HG03342 (cell line): ENCODE data around the gene ADGRV1.
"Not testable (repeated sequence)": the region's sequence is repeated elsewhere in the genome, so short reads cannot be mapped to it uniquely, and the experiment has no call there.

Experiments
- ATAC-seq: cut with Tn5 transposase; IDR thresholded peaks from one replicate; pipeline ENCODE4 v1.9.1; 2021; ENCODE audit warnings: mild to moderate bottlenecking, moderate library complexity; ENCODE audit not compliant: unreplicated experiment

Gene ADGRV1

DNA sequence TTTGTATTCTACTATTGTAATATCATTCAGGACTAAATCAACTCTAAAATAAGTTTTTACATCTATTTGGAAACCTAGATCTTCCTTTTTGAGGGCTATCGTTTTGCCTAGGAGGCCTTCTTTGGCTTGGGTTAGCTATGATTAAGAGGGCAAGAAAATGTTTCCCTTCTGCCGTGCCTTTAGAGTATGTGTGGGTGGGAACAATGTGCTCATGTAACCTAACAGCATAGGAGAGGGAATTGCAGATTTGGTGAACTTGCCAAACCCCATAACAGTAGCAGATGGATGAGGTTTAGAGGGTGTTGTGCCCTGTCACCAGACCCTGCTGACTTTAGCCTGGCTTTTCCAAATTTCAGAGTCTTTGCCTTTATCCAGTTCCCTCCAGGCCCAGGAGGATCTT lies 339.0 kb downstream of the ADGRV1 start:
- ATAC-seq: no peak

DNA sequence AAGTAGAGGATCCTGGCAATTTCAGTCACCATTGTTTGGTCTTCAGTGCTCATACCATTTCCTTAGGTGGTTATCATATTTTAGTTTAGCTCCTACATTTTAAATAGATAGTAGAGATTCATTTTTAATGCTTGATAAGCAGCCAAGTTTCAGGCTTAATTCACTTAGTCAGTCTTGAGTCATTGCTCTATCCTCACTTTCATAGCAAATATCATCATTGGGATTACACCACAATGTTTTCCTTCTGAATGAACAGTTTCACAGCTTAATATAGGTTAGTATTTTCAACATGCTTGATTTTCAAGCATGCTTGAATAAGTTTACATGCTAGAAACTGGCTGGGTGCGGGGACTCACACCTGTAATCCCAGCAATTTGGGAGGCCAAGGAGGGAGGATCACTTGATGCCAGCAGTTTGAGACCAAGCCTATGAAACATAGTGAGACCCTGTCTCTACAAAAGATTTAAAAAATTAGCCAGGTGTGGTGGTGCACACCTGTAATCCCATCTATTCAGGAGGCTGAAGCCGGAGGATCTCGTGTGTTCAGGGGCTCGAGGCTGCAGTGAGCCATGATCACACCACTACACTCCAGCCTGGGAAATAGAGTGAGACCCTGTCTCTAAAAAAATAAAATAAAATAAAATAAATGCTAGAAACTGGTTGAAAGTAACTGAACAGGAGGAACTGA lies 339.9 kb downstream of the ADGRV1 start:
- ATAC-seq: no peak

DNA sequence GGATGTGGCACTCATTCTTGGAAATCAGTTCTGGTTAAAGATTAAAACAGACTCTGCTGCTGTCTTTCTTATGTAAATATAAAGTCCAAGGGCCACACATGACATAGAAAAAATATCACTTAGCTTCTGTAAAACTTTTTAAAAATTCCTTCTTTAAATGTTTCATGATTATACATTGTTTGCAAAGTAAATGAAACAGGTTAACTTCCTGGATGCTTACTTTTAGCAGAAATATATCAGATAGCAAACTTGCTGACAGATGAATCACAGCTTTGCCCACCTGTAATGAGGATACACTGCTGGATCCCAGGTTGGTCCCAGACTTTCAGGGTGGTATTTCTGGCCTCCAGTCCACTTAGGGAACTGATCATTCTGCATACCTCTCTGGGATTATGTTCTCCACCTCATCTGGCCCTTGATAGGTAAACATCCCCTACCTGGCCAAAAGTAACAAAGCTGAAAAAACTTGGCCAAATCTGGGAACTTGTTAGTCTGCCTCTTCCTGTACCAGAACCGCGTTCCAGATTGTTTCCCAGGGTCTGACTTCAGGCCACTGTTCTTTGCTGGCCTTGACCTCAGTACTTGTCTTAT lies 340.5 kb downstream of the ADGRV1 start:
- ATAC-seq: no peak

DNA sequence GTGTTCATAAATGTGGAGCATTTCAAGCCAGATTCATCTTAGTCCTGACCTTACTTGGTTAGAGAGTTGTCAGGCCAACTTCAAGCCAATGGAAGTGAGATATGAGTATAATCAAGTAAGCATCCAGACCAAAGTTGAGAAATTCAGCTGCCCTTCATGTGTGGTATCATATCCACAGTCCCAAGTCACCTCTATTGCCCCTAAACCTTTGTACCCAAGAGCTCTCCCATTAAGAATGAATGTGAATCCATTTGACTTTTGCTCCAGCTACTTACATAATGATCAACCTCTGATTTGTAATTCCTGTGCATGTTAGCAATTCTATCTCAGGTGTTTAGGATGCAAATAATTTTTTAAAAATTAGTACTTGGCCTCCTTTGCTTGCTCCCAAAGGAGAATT lies 342.7 kb downstream of the ADGRV1 start:
- no peak for ATAC-seq

DNA sequence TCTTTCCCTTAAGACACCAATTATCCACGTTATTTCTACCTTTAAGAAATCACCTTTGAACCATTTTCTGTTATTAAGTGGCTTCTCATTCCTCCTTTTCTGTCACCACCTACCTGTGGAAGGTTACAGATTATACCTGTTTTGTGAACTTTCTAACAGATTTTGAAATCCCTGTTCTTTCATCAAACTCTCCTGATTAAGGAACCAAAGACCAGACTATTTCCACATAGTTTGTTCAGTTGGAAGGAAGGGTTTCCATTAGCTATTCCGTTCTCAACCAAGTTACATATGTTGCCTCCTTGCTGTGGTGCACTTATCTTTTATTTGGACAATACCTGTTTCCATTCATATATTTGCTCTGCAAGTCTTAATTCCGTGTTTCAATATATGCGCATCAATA lies 343.6 kb downstream of the ADGRV1 start:
- no peak for ATAC-seq

DNA sequence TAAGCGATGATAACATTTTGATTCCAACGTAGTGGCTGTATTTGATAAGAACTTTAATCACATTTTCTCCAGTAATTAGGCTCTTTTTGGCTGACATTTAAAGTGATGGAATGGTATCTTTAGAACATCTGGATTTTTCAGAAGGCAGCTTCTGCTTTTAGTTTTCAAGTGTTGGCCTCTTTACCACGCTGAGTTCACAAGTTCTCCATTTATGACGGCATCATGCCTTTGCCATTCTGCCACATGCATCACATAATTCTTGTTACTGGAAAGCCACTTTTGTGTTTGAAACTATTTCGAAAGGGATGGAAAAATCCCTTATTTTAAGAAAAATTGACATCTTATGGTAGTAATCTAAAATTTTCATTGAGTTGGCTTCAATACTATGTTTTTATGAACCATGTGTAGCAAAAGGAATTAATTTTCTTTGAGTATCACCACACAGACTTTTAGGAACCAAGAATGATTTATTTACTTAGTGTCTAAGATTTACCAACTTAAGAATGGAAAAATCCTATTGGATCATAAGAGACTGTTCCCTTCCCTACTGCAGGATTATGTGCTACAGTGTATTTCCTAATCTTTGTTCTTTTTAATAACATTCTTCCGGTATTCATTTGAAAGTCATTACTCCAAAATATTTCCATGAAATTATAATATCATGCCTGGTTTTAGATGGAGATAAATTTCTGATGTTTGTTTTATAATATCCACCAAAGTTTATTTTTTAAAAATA lies 344.2 kb downstream of the ADGRV1 start:
- ATAC-seq: no peak

DNA sequence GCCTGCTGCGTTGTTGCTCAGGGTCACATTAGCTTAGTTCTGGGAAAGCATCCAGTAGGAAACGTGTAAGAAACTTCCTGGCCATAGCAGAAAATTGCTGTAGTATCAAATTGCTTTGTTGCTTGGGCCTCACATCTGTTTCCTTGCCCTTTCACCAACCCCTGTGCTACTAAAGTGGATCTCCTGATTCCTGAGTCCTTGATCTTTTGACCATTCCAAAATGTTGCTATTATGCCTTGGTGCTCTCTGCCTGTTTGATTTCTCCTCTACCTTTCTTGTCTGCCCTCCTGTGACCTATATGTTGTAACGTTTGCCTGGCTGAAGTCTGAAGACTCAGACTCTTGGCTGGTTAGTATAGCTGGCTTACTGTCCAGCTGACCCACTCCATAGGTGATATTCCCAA lies 350.5 kb downstream of the ADGRV1 start:
- ATAC-seq: no peak

DNA sequence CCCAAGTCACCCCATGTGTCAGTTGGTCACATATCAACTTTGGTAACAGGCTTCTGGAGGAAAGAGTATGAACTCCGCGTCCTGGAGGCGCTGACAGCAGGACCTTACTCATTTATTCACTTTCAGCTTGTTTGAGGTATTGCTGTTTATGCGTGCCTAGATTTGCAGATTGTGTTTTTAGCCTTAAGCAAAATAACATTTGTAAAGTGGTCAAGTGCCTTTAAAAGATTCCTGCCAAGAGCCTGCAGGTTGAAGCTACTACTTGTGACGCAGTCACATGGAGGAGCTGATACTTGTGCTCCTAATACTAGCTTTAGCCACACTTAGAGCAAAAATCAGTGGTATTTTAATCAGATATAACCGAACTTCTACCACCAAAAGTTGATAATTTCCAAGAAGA lies 351.3 kb downstream of the ADGRV1 start:
- no peak for ATAC-seq

DNA sequence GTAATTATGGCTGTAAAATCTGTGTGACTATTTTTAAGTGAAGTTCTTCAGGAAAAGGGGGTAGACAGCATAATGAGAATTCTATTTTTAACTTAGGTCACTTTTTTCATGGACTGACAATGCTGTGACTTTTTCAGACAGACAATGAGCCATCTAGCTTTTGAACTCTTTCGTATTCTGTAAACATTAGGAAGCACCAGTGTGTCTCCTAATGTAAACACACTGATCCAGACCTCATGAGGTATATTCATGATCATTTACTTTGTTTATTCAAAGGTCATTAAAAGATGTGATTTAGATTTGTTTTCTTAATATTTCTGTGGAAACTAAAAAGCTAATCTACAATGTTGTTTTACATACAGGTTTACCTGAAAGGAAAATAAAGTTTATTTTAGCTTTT lies 352.6 kb downstream of the ADGRV1 start:
- ATAC-seq: no peak

DNA sequence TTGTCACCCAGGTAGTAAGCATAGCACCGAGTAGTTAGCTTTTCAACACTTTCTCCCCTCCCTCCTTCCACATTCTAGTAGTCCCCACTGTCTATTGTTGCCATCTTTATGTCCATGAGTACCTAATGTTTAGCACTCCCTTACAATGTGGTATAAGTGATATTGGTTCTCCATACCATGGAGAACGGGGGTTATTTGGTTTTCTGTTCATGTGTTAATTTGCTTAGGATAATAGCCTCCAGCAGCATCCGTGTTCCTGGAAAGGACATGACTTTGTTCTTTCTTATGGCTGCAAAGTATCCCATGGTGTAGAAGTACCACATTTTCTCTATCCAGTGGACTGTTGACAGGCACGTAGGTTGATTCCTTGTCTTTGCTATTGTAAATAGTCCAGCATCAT lies 353.9 kb downstream of the ADGRV1 start:
- no peak for ATAC-seq

DNA sequence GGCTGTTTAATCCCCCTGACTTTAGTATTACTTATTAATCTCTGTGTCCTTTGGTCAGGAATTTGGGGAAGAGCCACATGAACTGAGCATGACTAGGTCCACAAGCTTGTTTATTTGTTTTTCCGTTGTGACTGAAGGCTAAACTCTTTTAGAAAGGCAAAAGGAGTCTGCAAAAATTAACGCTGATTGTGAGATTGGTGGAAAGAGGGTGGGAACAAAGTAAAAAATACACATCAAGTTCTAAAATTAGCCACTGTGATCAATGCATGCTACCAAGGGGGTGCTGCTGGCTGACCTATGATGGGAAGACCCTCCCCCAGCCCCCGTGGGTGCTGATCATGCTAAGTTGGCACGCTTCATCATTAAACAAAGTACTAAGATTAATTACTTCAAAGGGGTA lies 356.8 kb downstream of the ADGRV1 start:
- no peak for ATAC-seq

DNA sequence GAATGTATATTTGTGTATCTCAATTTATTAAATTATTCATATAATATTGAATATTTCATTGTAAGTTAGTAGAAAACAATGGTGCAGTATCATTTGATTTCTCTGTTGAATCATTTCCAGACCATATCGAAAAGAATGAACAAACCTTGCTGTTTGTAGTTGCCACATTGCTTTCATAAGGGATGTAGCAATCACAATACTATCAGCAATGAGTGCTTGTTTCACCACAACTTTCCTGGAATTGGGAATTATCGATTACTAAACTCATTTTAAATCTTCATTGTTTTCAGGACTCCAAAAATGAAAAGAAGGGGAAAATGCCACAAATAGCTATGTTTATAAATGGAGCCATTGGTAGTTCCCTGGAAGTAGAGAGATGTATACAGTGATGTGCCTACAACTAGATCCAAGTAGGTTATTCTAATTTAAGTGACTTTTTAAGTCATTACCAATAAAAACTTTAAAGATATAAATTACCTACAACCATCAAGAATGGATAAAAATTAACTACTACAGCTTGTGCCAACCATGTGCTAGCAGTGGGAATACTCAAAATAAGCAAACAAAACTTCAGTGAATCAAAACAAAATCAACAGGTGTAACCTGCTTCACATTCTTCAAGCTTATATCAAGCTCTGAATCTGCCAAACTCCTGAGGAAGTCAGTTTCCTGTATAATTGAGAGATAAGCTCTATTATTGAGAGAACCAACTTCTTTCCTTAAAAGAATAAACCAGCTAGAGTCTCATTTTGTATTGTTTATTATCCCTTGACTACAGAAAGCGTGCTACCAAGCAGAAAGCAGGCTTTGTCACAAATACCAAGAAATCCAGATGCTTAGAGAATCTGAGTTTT lies 358.6 kb downstream of the ADGRV1 start:
- no peak for ATAC-seq

DNA sequence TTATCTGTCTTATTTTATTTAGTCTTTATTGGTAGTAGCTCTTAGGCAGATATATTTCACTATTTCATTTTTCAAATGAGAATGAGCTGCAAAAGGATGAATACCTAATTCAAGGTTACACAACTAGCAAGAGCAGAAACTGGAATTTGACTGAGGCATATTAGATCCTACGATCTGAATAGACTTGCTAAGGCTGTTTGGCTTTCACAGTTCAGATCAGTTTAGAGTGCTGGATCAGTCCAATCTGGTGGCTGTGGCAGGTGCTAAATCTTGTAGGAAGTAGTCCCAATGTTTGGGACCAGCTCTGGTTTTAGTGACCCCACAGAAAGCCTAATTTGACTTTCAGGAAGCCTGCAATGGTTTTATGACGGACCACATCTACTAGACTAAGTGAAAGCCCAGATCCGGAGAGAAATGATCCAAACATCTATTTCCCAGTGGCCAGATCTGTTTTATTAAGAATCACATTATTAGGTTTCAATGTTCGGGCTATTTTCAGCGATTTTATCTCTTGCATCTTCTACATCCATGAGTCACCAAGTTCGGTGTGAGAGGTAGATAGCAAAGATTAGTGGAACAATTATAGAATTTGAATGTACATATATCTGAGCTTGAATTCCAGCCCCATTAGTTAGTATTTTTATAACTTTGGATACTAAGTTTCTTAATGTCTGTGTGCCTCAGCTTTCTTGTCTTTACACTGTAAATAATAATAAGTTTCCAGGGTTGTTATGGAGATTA lies 359.5 kb downstream of the ADGRV1 start:
- no peak for ATAC-seq

DNA sequence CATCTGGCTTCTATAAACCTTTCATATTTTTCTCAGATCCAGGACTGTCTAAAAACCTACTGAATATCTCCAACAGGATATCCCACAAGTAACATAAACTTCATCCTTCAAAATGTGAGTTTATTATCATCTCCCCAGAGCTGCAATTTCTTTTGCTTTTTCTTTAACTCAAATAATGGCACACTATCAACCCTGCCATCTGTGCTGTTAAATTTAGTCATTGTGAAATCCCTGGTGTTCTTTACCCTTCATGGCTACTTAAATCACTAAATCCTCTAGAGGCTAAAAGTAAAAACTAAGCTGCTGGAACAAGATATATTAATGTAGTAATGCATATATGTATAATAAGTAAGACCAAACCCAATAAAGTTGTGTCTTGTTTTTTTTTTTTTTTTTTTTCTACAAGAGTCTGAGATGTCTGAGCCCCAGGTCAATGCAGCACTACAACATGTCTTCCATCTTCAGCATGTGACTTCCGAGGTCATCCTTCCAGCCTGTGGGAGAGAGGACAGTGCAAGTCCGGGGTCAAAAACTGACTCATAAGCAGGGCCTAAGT lies 362.9 kb downstream of the ADGRV1 start:
- no peak for ATAC-seq

DNA sequence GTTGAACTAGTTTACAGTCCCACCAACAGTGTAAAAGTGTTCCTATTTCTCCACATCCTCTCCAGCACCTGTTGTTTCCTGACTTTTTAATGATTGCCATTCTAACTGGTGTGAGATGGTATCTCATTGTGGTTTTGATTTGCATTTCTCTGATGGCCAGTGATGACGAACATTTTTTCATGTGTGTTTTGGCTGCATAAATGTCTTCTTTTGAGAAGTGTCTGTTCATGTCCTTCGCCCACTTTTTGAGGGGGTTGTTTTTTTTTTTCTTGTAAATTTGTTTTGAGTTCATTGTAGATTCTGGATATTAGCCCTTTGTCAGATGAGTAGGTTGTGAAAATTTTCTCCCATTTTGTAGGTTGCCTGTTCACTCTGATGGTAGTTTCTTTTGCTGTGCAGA lies 365.6 kb downstream of the ADGRV1 start:
- not testable (repeated sequence) for ATAC-seq

DNA sequence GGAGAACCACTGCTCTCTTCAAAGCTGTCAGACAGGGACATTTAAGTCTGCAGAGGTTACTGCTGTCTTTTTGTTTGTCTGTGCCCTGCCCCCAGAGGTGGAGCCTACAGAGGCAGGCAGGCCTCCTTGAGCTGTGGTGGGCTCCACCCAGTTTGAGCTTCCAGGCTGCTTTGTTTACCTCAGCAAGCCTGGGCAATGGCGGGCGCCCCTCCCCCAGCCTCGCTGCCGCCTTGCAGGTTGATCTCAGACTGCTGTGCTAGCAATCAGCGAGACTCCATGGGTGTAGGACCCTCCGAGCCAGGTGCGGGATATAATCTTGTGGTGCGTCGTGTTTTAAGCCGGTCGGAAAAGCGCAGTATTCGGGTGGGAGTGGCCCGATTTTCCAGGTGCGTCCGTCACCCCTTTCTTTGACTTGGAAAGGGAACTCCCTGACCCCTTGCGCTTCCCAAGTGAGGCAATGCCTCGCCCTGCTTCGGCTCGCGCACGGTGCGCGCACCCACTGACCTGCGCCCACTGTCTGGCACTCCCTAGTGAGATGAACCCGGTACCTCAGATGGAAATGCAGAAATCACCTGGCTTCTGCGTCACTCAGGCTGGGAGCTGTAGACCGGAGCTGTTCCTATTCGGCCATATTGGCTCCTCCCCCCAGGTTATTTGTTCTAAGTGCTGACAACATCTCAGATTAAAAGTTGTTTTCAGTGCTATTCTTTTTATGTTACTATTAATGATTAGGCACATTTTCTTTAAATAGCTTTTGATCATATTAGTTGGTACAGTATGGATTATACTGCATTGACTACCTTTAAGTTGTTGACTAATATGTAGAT lies 370.6 kb downstream of the ADGRV1 start:
- not testable (repeated sequence) for ATAC-seq

DNA sequence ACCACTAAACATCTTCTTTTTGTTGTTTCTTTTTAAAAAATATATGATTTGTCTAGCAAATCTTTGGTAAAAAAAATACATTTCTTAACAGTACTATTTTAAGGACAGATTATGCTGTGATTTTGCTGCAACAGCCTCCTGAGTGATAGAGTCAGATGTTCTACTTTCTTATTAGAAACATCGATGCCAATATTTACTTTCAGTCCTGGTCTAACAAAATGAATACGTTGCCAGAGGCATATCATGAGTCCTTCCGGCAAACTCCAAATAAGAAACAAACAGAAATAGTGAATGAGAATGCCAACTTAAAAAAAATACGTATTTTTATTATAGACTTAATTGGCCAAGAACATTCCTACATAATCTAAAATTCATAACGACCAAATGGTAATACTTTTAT lies 371.5 kb downstream of the ADGRV1 start:
- ATAC-seq: no peak

DNA sequence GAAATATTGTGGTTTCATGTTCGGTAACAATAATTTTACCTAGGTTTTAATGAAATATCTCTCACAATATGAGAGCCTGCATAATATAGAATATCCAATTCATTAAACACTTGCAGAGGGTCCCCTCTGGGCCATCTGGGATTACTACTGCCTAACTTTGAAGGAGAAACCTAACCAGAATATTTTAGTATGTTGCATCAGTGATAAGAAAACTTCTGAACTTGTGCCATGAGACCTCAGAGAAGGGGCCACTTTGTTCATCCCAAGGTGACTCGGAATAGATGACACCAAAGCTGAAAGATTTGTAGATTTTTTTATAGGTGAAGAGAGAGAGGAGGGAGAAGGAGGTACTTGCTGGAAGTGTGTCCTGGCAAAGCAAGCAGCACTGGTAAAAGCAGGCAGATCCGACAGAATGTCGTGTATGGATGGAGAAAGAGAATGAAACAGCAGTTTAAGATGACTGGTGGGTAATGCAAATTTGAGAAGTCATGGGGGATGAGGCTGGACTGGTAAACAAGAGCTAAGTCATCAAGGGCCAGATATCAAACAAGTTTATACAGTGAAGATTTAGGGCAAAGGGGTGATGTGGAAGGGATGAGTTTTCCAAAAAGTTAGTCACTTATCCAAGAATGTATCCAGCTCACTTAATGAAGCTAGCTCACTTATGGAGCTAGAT lies 372.3 kb downstream of the ADGRV1 start:
- ATAC-seq: no peak
